A673 (cell line): Measurements from ENCODE around the gene CLSTN3.

Experiments
- EZH2 ChIP-seq: fragments of 200-600 bp; sonication (generic); IDR thresholded peaks from 2 replicates; pipeline ENCODE4 v1.6.1; 2017; ENCODE audit warnings: borderline replicate concordance, low read depth, mild to moderate bottlenecking, mixed read lengths, antibody characterized with exemption, low read length; ENCODE audit not compliant: poor library complexity, severe bottlenecking
- TF ChIP-seq, protein P1 (sequence below): fragments of 300-800, 200-600 bp; sonication (generic); conservative IDR thresholded peaks from 2 replicates; pipeline ENCODE4 v1.5.1; 2017; ENCODE audit warnings: low read depth, mild to moderate bottlenecking, antibody characterized with exemption, low read length, moderate library complexity, mixed read lengths

DNA sequence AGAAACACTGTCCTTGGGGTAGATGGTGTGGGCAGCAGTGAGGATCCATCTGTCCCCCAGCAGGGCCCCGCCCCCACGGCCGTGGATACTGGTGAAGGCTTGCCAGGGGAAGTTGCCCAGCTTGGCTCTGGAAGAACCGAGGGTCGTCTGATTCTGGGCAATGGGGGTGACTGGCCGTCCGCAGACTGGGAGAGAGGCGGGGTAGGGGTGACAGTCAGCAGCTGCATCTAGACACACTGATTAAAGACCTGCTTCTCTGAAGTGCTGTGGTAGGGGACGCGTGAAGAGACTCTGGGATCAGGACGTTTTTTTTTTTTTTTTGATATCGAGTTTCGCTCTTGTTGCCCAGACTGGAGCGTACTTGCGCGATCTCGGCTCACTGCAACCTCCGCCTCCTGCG, 33.2 kb upstream of the CLSTN3 start:
- TF ChIP-seq, protein P1, sequence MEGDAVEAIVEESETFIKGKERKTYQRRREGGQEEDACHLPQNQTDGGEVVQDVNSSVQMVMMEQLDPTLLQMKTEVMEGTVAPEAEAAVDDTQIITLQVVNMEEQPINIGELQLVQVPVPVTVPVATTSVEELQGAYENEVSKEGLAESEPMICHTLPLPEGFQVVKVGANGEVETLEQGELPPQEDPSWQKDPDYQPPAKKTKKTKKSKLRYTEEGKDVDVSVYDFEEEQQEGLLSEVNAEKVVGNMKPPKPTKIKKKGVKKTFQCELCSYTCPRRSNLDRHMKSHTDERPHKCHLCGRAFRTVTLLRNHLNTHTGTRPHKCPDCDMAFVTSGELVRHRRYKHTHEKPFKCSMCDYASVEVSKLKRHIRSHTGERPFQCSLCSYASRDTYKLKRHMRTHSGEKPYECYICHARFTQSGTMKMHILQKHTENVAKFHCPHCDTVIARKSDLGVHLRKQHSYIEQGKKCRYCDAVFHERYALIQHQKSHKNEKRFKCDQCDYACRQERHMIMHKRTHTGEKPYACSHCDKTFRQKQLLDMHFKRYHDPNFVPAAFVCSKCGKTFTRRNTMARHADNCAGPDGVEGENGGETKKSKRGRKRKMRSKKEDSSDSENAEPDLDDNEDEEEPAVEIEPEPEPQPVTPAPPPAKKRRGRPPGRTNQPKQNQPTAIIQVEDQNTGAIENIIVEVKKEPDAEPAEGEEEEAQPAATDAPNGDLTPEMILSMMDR, result no peak
- TF ChIP-seq EZH2, result no peak
